Stimulated activated CD4-positive, alpha-beta T cell treated with anti-CD3 and anti-CD28 coated beads, Interleukin-2, amount 100 ng/mL, for 4 hours (primary cell): ENCODE results near the gene GIMAP2.
A peak's percentile ranks its signal among the peaks of the same experiment; 100 is the strongest.
"Not testable (repeated sequence)": the region's sequence is repeated elsewhere in the genome, so short reads cannot be mapped to it uniquely, and the experiment has no call there.

Source experiments
- DNase-seq: peaks from one replicate; pipeline ENCODE4 v3.0.0-alpha.2; 2020; ENCODE audit warnings: low read depth

The GIMAP2 gene

GRCh38 chr7:150685219-150686029 lies at the start of gene GIMAP2:
Gene GIMAP2 (plus strand): TSS chr7:150685706. CDS start chr7:150687060, 1,354 bp downstream.
- DNase-seq, result peak; percentile 39

GRCh38 chr7:150641854-150642253 lies 43.7 kb upstream of the GIMAP2 start:
- no peak for DNase-seq

GRCh38 chr7:150642926-150643325 lies 42.6 kb upstream of the GIMAP2 start:
- no peak for DNase-seq

GRCh38 chr7:150645259-150646020 lies 40.1 kb upstream of the GIMAP2 start:
- DNase-seq, result no peak

- no peak for DNase-seq
Measured at GRCh38 chr7:150648353-150649079, 37.0 kb upstream of the GIMAP2 start.

- DNase-seq, result no peak
Measured at GRCh38 chr7:150649080-150649385, 36.5 kb upstream of the GIMAP2 start.

- DNase-seq, result no peak
Measured at GRCh38 chr7:150654692-150655091, 30.8 kb upstream of the GIMAP2 start.

- no peak for DNase-seq
Measured at GRCh38 chr7:150656047-150656446, 29.5 kb upstream of the GIMAP2 start.

GRCh38 chr7:150657526-150657925 lies 28.0 kb upstream of the GIMAP2 start:
- DNase-seq, result no peak

- no peak for DNase-seq
Measured at GRCh38 chr7:150660939-150661613, 24.4 kb upstream of the GIMAP2 start.

GRCh38 chr7:150662821-150663220 lies 22.7 kb upstream of the GIMAP2 start:
- DNase-seq, result not testable (repeated sequence)

GRCh38 chr7:150663802-150664494 lies 21.6 kb upstream of the GIMAP2 start:
- no peak for DNase-seq

- peak; percentile 36 for DNase-seq
Measured at GRCh38 chr7:150665089-150665748, 20.3 kb upstream of the GIMAP2 start.

- DNase-seq, result no peak
Measured at GRCh38 chr7:150665896-150666295, 19.6 kb upstream of the GIMAP2 start.

- no peak for DNase-seq
Measured at GRCh38 chr7:150666412-150666811, 19.1 kb upstream of the GIMAP2 start.

- DNase-seq, result peak; percentile 75
Measured at GRCh38 chr7:150668472-150668911, 17.0 kb upstream of the GIMAP2 start.

GRCh38 chr7:150668977-150669376 lies 16.5 kb upstream of the GIMAP2 start:
- DNase-seq, result no peak

- not testable (repeated sequence) for DNase-seq
Measured at GRCh38 chr7:150671798-150672585, 13.5 kb upstream of the GIMAP2 start.

GRCh38 chr7:150675714-150676113 lies 9.8 kb upstream of the GIMAP2 start:
- no peak for DNase-seq

GRCh38 chr7:150676276-150676675 lies 9.2 kb upstream of the GIMAP2 start:
- not testable (repeated sequence) for DNase-seq
